Caco-2 (cell line): ENCODE results near the gene ST3GAL3. TPM values are rescaled to one million over a fixed set of nuclear protein-coding genes. Genes with fewer than 3 reads are reported as not detected.

Source experiments
- BruUV-seq: library from RNA; stranded (reverse); fragments of 400-500 nt; replicated peaks from 2 replicates; lab custom pipeline; 2021; lab: Mats Ljungman, UMichigan
- CTCF ChIA-PET: fragments of 300-600 bp; sonication (Branson Sonifier 250); formaldehyde crosslinking; loops from one replicate; lab custom pipeline; 2022; ENCODE audit warnings: antibody characterized with exemption; lab: Charles Lee
- POLR2A ChIA-PET: fragments of 300-600 bp; sonication (Branson Sonifier 250); formaldehyde crosslinking; loops from one replicate; lab custom pipeline; 2022; ENCODE audit warnings: antibody characterized with exemption; lab: Charles Lee
- DNase-seq, 2 experiments: peaks; one replicate each; pipeline versions ENCODE4 v3.0.0 to v3.0.0-alpha.2; 2020 to 2022
- H3K27me3 ChIP-seq: replicated peaks from 2 replicates; pipeline ENCODE4 v1.6.0; 2011; ENCODE audit warnings: low read length; ENCODE audit not compliant: control insufficient read depth, insufficient read depth
- H3K36me3 ChIP-seq: 2 replicates; pipeline ENCODE4 v1.5.1; 2011; ENCODE audit warnings: low read length; ENCODE audit not compliant: control insufficient read depth, insufficient read depth
- H3K4me1 ChIP-seq: fragments of 250-450 bp; sonication (Bioruptor Pico); 2 replicates; pipeline ENCODE4 v1.5.1; 2020; ENCODE audit warnings: mild to moderate bottlenecking
- H3K4me3 ChIP-seq: 2 replicates; pipeline ENCODE4 v1.5.1; 2011; ENCODE audit warnings: low read depth, mild to moderate bottlenecking, control low read depth, low read length
- H3K9me3 ChIP-seq: fragments of 250-450 bp; sonication (Bioruptor Pico); 2 replicates; pipeline ENCODE4 v1.5.1; 2020; ENCODE audit warnings: mild to moderate bottlenecking, moderate library complexity
- H3K27ac Mint-ChIP-seq: one replicate; pipeline ENCODE4 v1.8.0; 2022; ENCODE audit warnings: mixed read lengths; ENCODE audit not compliant: unreplicated experiment
- H3K27me3 Mint-ChIP-seq: one replicate; pipeline ENCODE4 v1.8.0; 2022; ENCODE audit warnings: mixed read lengths; ENCODE audit not compliant: insufficient read depth, unreplicated experiment
- H3K36me3 Mint-ChIP-seq: one replicate; pipeline ENCODE4 v1.8.0; 2022; ENCODE audit warnings: mild to moderate bottlenecking, mixed read lengths; ENCODE audit not compliant: insufficient read depth, unreplicated experiment
- H3K4me1 Mint-ChIP-seq: one replicate; pipeline ENCODE4 v1.8.0; 2022; ENCODE audit warnings: low read depth, mixed read lengths; ENCODE audit not compliant: unreplicated experiment
- H3K4me3 Mint-ChIP-seq: one replicate; pipeline ENCODE4 v1.8.0; 2022; ENCODE audit warnings: mild to moderate bottlenecking, moderate library complexity, mixed read lengths; ENCODE audit not compliant: unreplicated experiment
- H3K9me3 Mint-ChIP-seq: one replicate; pipeline ENCODE4 v1.8.0; 2022; ENCODE audit warnings: mixed read lengths; ENCODE audit not compliant: unreplicated experiment
- intact Hi-C: fragments of 100-400 bp; cut with micrococcal nuclease; formaldehyde crosslinking; loops from one replicate; pipeline ENCODE4 v1.10.0; 2022; ENCODE audit not compliant: unreplicated experiment
- total RNA-seq: library from RNA; stranded (reverse); gene quantifications from 2 replicates; pipeline ENCODE4 v1.2.3, GENCODE V29; 2022
- TF ChIP-seq, protein P1 (sequence below), 2 experiments: fragments of 200-600 bp in 1 of 2; IDR thresholded peaks; 1 replicate in 1 of 2; 2 replicates in 1 of 2; pipeline versions ENCODE4 v1.5.1 to v1.8.0; 2011 to 2022; ENCODE audit warnings: antibody characterized with exemption in 1 of 2, control low read depth in 1 of 2, inconsistent platforms in 1 of 2, low read depth in 1 of 2, low read length in 1 of 2, mild to moderate bottlenecking in 1 of 2, moderate library complexity in 1 of 2; ENCODE audit not compliant: insufficient read depth in 1 of 2, severe bottlenecking in 1 of 2, unreplicated experiment in 1 of 2

The ST3GAL3 gene
- total RNA-seq, 1 experiment from 2014 or later = 5.6 TPM

DNA sequence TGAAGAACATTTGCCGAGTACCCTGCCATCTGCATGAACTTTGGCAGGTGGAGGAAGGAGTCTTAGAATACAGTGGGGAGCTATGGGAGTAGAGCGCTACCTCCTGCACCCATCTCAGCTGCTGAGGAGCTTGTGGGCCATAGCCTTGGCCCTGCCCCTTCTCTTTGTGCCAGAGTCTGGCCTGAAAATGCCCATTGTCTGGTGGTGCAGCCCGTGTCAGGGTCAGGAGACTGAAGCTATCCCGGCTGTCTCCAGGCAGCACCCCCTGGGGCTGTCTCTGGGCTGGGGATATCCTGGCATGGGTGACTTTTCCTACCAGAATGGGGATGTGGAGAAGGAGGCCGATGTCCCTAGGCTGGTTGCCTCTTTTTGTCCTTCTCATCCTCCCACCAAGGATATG is 246.7 kb downstream of the ST3GAL3 start:
- H3K36me3 Mint-ChIP-seq = no peaks in the 10 kb centered on the region
- no peak overlapping the region for H3K27ac Mint-ChIP-seq
- intact Hi-C loops = no loop called here

DNA sequence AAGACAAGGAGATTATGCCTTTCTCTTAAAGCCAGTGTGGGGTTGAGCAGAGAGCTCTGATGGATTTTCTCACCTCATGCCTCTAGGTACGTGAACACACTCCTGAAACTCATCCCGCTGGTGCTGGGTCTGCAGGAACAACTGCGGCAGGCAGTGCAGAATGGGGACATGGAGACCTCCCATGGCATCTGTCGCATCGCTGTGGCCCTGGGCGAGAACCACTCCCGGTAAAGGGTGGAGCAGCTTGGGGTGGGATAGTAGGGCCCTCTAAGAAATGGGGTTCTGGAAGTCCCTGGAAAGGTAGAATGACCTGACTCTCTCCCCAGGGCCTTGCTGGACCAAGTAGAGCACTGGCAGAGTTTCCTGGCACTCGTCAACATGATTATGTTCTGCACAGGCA is 248.9 kb downstream of the ST3GAL3 start:
- Histone ChIP-seq H3K36me3 (no peaks in the 10 kb centered on the region), H3K4me1 (no peaks in the 10 kb centered on the region), H3K4me3 (no peak overlapping the region), H3K27me3 (no peaks in the 10 kb centered on the region), H3K9me3 (no peaks in the 10 kb centered on the region)
- Mint-ChIP-seq H3K27me3 (no peaks in the 10 kb centered on the region), H3K4me3 (no peak overlapping the region), H3K9me3 (no peaks in the 10 kb centered on the region), H3K27ac (no peak overlapping the region), H3K36me3 (no peaks in the 10 kb centered on the region), H3K4me1 (no peaks in the 10 kb centered on the region)
- BruUV-seq = no TSS peak
- intact Hi-C loops = no loop called here
- ChIA-PET CTCF (no interaction called here), POLR2A (no interaction called here)
- TF ChIP-seq, protein P1, sequence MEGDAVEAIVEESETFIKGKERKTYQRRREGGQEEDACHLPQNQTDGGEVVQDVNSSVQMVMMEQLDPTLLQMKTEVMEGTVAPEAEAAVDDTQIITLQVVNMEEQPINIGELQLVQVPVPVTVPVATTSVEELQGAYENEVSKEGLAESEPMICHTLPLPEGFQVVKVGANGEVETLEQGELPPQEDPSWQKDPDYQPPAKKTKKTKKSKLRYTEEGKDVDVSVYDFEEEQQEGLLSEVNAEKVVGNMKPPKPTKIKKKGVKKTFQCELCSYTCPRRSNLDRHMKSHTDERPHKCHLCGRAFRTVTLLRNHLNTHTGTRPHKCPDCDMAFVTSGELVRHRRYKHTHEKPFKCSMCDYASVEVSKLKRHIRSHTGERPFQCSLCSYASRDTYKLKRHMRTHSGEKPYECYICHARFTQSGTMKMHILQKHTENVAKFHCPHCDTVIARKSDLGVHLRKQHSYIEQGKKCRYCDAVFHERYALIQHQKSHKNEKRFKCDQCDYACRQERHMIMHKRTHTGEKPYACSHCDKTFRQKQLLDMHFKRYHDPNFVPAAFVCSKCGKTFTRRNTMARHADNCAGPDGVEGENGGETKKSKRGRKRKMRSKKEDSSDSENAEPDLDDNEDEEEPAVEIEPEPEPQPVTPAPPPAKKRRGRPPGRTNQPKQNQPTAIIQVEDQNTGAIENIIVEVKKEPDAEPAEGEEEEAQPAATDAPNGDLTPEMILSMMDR (IDR thresholded peaks at IDR 0.05; ENCODE audit: insufficient read depth in 1 of 2, low read depth in 1 of 2, low read length in 1 of 2, severe bottlenecking in 1 of 2, unreplicated experiment in 1 of 2) = no peak
- no peak for DNase-seq

More for the DNA sequence above, 246.7 kb downstream of the ST3GAL3 start:
- no peak overlapping the region for H3K4me3 ChIP-seq
- Mint-ChIP-seq H3K4me3 (no peak overlapping the region), H3K4me1 (no peaks in the 10 kb centered on the region), H3K9me3 (no peaks in the 10 kb centered on the region), H3K27me3 (no peaks in the 10 kb centered on the region)
- BruUV-seq = no TSS peak
- H3K27me3 ChIP-seq = no peaks in the 10 kb centered on the region
- no peak for DNase-seq
- H3K36me3 ChIP-seq = no peaks in the 10 kb centered on the region
- no peaks in the 10 kb centered on the region for H3K9me3 ChIP-seq
- TF ChIP-seq, protein P1 (IDR thresholded peaks at IDR 0.05; ENCODE audit: insufficient read depth in 1 of 2, low read depth in 1 of 2, low read length in 1 of 2, severe bottlenecking in 1 of 2, unreplicated experiment in 1 of 2) = no peak
- H3K4me1 ChIP-seq = no peaks in the 10 kb centered on the region
- ChIA-PET POLR2A (no interaction called here), CTCF (interaction anchor here (0.6 kb wide), 1 partner anchor 146 kb away, joined by 3 read pairs; no protein-coding TSS in a partner anchor)

DNA sequence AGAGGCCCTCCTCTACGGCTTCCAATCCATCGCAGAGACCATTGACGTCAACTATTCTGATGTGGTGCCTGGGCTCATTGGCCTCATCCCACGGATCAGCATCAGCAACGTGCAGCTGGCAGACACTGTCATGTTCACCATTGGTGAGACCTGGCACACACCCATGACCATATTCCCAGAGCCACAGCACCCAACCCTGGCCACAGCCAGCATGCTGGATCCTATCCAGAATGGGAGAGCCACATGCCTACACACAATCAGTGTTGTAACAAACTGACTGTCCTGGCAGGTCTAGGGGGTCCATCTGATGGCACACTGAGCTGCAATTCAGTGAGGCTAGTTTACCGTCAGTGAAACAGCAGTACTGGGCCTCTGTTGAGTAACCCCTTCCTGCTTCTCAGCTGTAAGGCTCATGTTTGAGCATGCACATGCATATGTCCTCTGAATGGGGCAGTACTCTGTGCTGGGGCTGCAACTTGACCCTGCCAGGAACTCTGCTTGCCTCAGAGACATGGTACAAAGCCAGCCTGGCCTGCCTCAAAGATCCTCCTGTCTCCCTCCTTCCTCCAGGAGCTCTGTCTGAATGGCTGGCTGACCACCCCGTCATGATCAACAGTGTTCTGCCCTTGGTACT is 250.2 kb downstream of the ST3GAL3 start:
- CTCF ChIA-PET = no interaction called here
- Histone ChIP-seq H3K4me1 (no peaks in the 10 kb centered on the region), H3K27me3 (no peaks in the 10 kb centered on the region), H3K36me3 (no peaks in the 10 kb centered on the region), H3K9me3 (no peaks in the 10 kb centered on the region), H3K4me3 (no peak overlapping the region)
- POLR2A ChIA-PET = no interaction called here
- no peak overlapping the region for H3K4me3 Mint-ChIP-seq
- no peaks in the 10 kb centered on the region for H3K4me1 Mint-ChIP-seq
- TF ChIP-seq, protein P1 (IDR thresholded peaks at IDR 0.05; ENCODE audit: insufficient read depth in 1 of 2, low read depth in 1 of 2, low read length in 1 of 2, severe bottlenecking in 1 of 2, unreplicated experiment in 1 of 2) = no peak
- H3K27me3 Mint-ChIP-seq = no peaks in the 10 kb centered on the region
- H3K9me3 Mint-ChIP-seq = no peaks in the 10 kb centered on the region
- no peaks in the 10 kb centered on the region for H3K36me3 Mint-ChIP-seq
- no peak for DNase-seq
- intact Hi-C loops = no loop called here
- BruUV-seq = no TSS peak
- no peak overlapping the region for H3K27ac Mint-ChIP-seq
